NT2/D1 (cell line): ENCODE data around the gene LIPN.

Experiments
- SUZ12 ChIP-seq: IDR thresholded peaks from 2 replicates; pipeline ENCODE4 v1.6.1; 2011; ENCODE audit not compliant: insufficient read length, insufficient read depth; ENCODE audit errors: extremely low read depth
- YY1 ChIP-seq: IDR thresholded peaks from 2 replicates; pipeline ENCODE4 v1.6.1; 2011; ENCODE audit not compliant: insufficient read length, insufficient read depth

DNA sequence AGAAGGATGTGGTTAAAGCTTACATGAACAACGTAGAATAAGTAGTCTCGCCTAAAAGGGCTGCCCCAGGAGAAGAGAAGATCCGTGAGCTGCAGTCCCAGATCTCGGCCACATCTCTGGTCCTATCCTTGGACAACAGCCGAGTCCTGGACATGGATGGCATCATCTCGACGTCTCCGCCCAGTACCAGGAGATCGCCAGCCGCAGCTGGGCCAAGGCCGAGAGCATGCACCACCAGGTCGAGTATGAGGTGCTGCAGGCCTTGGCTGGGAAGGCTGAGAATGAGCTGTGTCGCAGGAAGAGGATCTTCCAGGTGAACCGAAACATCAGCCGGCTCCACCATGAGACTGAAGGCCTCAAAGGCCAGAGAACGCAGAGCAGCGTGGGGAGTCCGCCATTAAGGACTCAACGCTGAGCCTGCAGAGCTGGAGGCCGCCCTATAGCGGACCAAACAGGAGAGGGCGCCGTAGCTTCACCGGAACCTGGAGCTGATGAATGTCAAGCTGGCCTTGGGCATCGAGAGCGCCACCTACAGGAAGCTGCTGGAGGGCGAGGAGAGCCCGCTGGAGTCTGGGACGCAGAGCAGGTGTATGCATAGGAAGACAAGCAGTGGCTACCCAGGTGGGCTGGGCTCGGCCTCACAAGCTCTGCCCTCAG, 31.6 kb upstream of the LIPN start:
- TF ChIP-seq YY1: no peak
- no peak for TF ChIP-seq SUZ12
